Hepatocyte (in vitro differentiated cells): ENCODE measurements around the gene OR52K2. TPM values are rescaled to one million over a fixed set of nuclear protein-coding genes. Genes with fewer than 3 reads are reported as not detected.

Experiments
- DNase-seq: peaks from one replicate; pipeline ENCODE4 v3.0.0-alpha.2; 2016; ENCODE audit warnings: low spot score
- H2AFZ ChIP-seq: fragments of 200-600 bp; sonication (generic); 2 replicates; pipeline ENCODE4 v1.6.0; 2016; ENCODE audit warnings: antibody characterized with exemption, mild to moderate bottlenecking
- H3K27ac ChIP-seq: fragments of 200-600 bp; sonication (generic); 2 replicates; pipeline ENCODE4 v1.5.1; 2016; ENCODE audit warnings: mild to moderate bottlenecking
- H3K27me3 ChIP-seq: fragments of 200-600 bp; sonication (generic); 2 replicates; pipeline ENCODE4 v1.6.1; 2016
- H3K36me3 ChIP-seq: fragments of 200-600 bp; sonication (generic); replicated peaks from 2 replicates; pipeline ENCODE4 v1.5.1; 2016; ENCODE audit warnings: low read depth; ENCODE audit not compliant: insufficient read depth
- H3K4me1 ChIP-seq: fragments of 200-600 bp; sonication (generic); 2 replicates; pipeline ENCODE4 v1.5.1; 2016; ENCODE audit warnings: mild to moderate bottlenecking, moderate library complexity; ENCODE audit not compliant: insufficient read depth
- H3K4me2 ChIP-seq: fragments of 200-600 bp; sonication (generic); 2 replicates; pipeline ENCODE4 v1.6.0; 2016
- H3K4me3 ChIP-seq: fragments of 200-600 bp; sonication (generic); 2 replicates; pipeline ENCODE4 v1.5.1; 2016; ENCODE audit warnings: mild to moderate bottlenecking
- H3K79me2 ChIP-seq: fragments of 200-600 bp; sonication (generic); 2 replicates; pipeline ENCODE4 v1.6.0; 2017; ENCODE audit warnings: mild to moderate bottlenecking
- H3K9me2 ChIP-seq: fragments of 200-600 bp; sonication (generic); replicated peaks from 2 replicates; pipeline ENCODE4 v1.6.0; 2017; ENCODE audit warnings: mild to moderate bottlenecking; ENCODE audit not compliant: insufficient read depth
- H3K9me3 ChIP-seq: fragments of 200-600 bp; sonication (generic); 2 replicates; pipeline ENCODE4 v1.5.1; 2016; ENCODE audit warnings: low read depth, mild to moderate bottlenecking
- H4K20me1 ChIP-seq: fragments of 200-600 bp; sonication (generic); 2 replicates; pipeline ENCODE4 v1.6.0; 2016; ENCODE audit warnings: mild to moderate bottlenecking; ENCODE audit not compliant: insufficient read depth, poor library complexity, severe bottlenecking
- EZH2 ChIP-seq: fragments of 200-600 bp; sonication (generic); IDR thresholded peaks from 2 replicates; pipeline ENCODE4 v1.6.1; 2016; ENCODE audit warnings: antibody characterized with exemption, mild to moderate bottlenecking, borderline replicate concordance
- EZH2phosphoT487 ChIP-seq: fragments of 200-600 bp; sonication (generic); IDR thresholded peaks from one replicate; pipeline ENCODE4 v1.6.1; 2018; ENCODE audit warnings: antibody characterized with exemption, mild to moderate bottlenecking, low read depth, moderate library complexity; ENCODE audit not compliant: unreplicated experiment, severe bottlenecking
- WGBS: methylation state at CpG from one replicate; pipeline ENCODE4 v1.1.6; 2016; ENCODE audit warnings: low lambda C conversion rate; ENCODE audit errors: missing lambda C conversion rate; 5-methylcytosine and 5-hydroxymethylcytosine counted together
- polyA plus RNA-seq: library from polyadenylated mRNA; unstranded; fragments of >200 nt; fragmentation: Nextera tagmentation; extraction: Ambion mirVana; gene quantifications from 2 replicates; pipeline ENCODE4 v1.2.1, GENCODE V29; 2016
- total RNA-seq: library from RNA; depleted of rRNA; stranded (reverse); fragments of >200 nt; gene quantifications from 2 replicates; pipeline ENCODE4 v1.2.3, GENCODE V29; 2014
- TF ChIP-seq, protein P1 (sequence below): fragments of 200-600 bp; sonication (generic); IDR thresholded peaks from 2 replicates; pipeline ENCODE4 v1.5.1; 2016; ENCODE audit warnings: antibody characterized with exemption, mild to moderate bottlenecking; ENCODE audit not compliant: poor library complexity

Gene OR52K2
- total and polyA plus RNA-seq, 2 experiments from 2014 or later: not detected

DNA sequence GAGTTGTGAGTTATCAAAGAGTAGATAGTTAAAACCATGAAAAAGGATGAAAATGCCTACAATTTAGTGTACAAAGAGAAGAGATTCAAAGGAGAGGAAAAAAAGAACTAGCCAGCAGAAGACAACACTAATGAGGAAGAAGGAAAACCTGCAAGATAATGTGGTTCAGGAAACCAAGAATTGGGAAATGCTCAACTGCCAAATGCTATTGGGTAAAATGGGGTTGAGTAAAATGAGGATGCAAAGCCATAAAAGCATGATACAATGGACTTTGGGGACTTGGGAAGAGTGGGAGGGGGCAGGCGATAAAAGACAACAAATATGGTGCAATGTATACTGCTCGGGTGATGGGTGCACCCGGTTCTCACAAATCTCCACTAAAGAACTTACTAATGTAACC is 7.6 kb upstream of the OR52K2 start:
- Histone ChIP-seq H3K79me2 (no peaks in the 10 kb centered on the region), H3K4me2 (no peak overlapping the region), H3K27ac (no peak overlapping the region), H4K20me1 (no peaks in the 10 kb centered on the region), H3K4me1 (no peaks in the 10 kb centered on the region), H3K9me2 (no peaks in the 10 kb centered on the region), H3K9me3 (no peaks in the 10 kb centered on the region), H3K27me3 (no peaks in the 10 kb centered on the region), H2AFZ (no peak overlapping the region), H3K36me3 (no peaks in the 10 kb centered on the region), H3K4me3 (no peak overlapping the region)
- WGBS: 93% methylated on average over 3 of the region's 3 CpGs
- DNase-seq: no peak
- TF ChIP-seq EZH2phosphoT487: no peak
- TF ChIP-seq, protein P1, sequence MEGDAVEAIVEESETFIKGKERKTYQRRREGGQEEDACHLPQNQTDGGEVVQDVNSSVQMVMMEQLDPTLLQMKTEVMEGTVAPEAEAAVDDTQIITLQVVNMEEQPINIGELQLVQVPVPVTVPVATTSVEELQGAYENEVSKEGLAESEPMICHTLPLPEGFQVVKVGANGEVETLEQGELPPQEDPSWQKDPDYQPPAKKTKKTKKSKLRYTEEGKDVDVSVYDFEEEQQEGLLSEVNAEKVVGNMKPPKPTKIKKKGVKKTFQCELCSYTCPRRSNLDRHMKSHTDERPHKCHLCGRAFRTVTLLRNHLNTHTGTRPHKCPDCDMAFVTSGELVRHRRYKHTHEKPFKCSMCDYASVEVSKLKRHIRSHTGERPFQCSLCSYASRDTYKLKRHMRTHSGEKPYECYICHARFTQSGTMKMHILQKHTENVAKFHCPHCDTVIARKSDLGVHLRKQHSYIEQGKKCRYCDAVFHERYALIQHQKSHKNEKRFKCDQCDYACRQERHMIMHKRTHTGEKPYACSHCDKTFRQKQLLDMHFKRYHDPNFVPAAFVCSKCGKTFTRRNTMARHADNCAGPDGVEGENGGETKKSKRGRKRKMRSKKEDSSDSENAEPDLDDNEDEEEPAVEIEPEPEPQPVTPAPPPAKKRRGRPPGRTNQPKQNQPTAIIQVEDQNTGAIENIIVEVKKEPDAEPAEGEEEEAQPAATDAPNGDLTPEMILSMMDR: no peak
- no peak for TF ChIP-seq EZH2

GRCh38 chr11:4443232-4443891 is 5.7 kb upstream of the OR52K2 start:
- Histone ChIP-seq H3K9me2 (no peaks in the 10 kb centered on the region), H3K36me3 (no peaks in the 10 kb centered on the region), H4K20me1 (no peaks in the 10 kb centered on the region), H2AFZ (no peak overlapping the region), H3K4me1 (no peaks in the 10 kb centered on the region), H3K79me2 (no peaks in the 10 kb centered on the region), H3K4me2 (no peak overlapping the region), H3K9me3 (no peaks in the 10 kb centered on the region), H3K27ac (no peak overlapping the region), H3K27me3 (no peaks in the 10 kb centered on the region), H3K4me3 (no peak overlapping the region)
- 81% methylated on average over 2 of the region's 3 CpGs for WGBS
- DNase-seq: no peak
- TF ChIP-seq, protein P1: no peak
- TF ChIP-seq EZH2phosphoT487 (no peak), EZH2 (no peak)

DNA sequence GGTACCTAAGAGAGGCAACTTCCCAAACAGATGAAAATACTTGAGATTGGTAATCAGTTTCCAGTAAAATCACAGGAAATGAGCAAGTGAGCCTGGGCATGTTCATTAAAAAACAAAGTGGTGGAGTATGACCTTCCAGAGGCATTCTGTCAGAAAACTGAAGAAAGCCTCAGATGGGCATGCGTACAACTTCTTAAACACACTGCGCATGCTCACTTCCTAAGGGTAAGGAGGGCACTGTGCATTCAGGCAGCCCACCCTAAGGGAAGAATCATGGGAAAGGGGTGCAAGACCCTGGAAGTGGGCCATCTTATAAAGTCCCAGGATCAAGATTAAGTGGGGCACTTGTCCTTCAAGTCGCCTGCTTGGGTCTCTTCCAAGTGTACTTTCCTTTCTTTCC is 4.0 kb downstream of the OR52K2 start:
- Histone ChIP-seq H3K36me3 (no peaks in the 10 kb centered on the region), H2AFZ (no peak overlapping the region), H3K9me2 (no peaks in the 10 kb centered on the region), H3K4me3 (no peak overlapping the region), H3K4me2 (no peak overlapping the region), H3K79me2 (no peaks in the 10 kb centered on the region), H3K4me1 (no peaks in the 10 kb centered on the region), H3K27me3 (no peaks in the 10 kb centered on the region), H3K9me3 (no peaks in the 10 kb centered on the region), H4K20me1 (no peaks in the 10 kb centered on the region), H3K27ac (no peak overlapping the region)
- WGBS: 91% methylated on average over 3 of the region's 3 CpGs
- DNase-seq: no peak
- TF ChIP-seq, protein P1: no peak

GRCh38 chr11:4454021-4454420 is 4.9 kb downstream of the OR52K2 start:
- Histone ChIP-seq H3K27ac (peak overlapping the region; percentile 23), H4K20me1 (no peaks in the 10 kb centered on the region), H3K36me3 (no peaks in the 10 kb centered on the region), H3K9me3 (no peaks in the 10 kb centered on the region), H2AFZ (no peak overlapping the region), H3K4me2 (no peak overlapping the region), H3K4me3 (no peak overlapping the region), H3K4me1 (peaks cover 5% of the 10 kb centered on the region), H3K9me2 (no peaks in the 10 kb centered on the region), H3K79me2 (no peaks in the 10 kb centered on the region), H3K27me3 (no peaks in the 10 kb centered on the region)
- TF ChIP-seq EZH2 (no peak), EZH2phosphoT487 (no peak)
- TF ChIP-seq, protein P1: no peak
- DNase-seq: no peak
